Stimulated activated naive CD4-positive, alpha-beta T cell (primary cell): ENCODE data around the gene EP400.
"Not testable (repeated sequence)": the region's sequence is repeated elsewhere in the genome, so short reads cannot be mapped to it uniquely, and the experiment has no call there.

ENCODE experiments used
- DNase-seq, 6 experiments: peaks; one replicate each; lab custom pipeline; 2025; lab: John Stamatoyannopoulos, UW

Gene EP400

DNA sequence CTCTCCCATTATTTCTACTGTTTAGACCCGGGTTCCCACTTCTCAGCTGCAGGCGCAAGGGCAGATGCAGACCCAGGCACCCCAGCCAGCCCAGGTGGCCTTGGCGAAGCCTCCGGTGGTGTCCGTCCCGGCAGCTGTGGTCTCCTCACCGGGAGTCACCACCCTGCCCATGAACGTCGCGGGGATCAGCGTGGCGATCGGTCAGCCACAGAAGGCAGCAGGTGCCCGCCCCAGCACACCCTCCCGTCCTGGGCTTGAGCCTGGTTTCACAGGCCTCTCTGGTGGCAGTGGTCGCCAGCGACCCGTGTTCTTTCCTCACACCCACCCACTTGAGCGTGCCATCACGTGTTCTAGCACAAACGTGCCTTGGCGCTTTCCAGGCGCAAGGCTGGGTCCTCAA, 117.0 kb downstream of the EP400 start:
- DNase-seq = no peak

DNA sequence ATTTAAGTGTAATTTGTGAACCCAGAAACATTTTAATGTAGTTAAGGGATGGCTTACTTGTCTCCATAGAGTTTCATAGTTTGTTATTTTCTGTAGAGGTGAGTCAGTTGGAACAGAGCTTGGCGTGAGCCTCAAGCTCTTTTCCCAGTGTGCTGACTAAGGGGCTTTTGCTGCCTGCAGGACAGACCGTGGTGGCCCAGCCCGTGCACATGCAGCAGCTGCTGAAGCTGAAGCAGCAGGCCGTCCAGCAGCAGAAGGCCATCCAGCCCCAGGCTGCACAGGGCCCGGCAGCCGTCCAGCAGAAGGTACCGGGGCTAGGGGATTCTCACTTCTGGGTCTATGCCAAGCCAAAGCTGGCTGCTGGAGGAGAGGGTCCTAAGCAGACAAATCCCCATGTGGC, 117.4 kb downstream of the EP400 start:
- no peak for DNase-seq

DNA sequence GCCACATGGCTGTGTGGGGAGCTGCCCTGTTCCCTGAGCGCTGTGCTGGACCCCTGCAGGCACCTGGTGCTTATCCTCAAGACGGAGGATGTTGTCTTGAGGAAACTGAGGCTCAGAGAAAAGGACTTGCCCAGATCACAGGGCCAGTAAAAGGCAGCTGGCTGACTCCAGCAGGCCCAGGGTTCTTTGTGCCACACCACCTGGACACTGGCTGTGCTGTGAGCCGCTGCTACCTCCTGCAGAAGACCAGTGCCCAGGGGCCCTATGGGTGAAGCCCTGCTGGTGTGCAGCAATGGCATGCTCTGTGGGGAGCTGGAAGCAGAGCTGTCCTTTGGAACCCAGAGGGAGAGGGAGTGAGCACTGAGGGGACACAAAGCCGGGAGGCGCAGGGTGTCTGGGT, 118.5 kb downstream of the EP400 start:
- DNase-seq = no peak

DNA sequence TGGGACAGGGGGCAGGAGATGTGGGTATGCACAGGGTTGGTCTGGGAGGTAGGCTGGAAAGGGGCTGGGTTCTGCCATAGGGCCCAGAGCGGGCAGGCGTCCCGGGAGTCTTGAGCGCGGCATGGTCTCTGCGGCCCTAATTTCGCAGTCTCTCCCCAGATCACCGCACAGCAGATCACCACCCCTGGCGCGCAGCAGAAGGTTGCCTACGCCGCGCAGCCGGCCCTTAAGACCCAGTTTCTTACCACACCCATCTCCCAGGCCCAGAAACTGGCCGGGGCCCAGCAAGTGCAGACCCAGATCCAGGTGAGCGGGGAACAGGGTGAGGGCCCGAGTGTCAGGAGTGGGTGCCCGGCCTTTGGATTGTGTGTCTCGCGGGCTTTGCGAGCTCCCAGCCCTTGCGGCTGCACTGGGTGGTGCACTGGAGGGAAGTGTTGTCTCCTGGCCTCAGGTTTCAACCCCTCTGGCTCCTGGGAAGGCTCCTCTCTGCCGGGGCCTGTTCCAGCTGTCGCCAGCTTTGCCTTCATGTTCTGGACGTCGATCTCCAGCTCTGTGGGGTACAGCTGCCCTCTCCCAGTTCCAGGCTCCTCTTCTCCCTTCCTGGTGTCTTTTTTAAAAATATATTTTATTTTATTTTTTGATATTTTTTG, 119.7 kb downstream of the EP400 start:
- DNase-seq = no peak

DNA sequence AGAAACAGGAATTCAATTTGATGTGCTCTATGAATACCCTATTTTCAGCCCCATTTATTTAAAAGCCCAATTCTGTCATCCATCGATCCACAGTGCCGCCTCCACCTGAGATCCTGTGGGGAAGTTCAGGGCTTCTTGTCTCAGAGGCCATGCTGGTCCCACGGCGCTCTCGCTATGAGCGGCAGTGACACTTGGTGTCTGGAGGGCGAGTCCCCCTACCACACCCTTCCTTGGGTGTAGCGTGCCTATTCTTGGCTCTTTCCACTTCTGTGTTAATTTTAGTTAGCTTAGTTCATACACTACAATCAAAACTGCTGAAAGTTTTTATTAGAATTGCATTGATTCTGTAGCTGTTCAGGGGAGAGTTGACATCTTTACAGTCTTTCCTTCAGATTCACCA, 120.6 kb downstream of the EP400 start:
- no peak for DNase-seq

DNA sequence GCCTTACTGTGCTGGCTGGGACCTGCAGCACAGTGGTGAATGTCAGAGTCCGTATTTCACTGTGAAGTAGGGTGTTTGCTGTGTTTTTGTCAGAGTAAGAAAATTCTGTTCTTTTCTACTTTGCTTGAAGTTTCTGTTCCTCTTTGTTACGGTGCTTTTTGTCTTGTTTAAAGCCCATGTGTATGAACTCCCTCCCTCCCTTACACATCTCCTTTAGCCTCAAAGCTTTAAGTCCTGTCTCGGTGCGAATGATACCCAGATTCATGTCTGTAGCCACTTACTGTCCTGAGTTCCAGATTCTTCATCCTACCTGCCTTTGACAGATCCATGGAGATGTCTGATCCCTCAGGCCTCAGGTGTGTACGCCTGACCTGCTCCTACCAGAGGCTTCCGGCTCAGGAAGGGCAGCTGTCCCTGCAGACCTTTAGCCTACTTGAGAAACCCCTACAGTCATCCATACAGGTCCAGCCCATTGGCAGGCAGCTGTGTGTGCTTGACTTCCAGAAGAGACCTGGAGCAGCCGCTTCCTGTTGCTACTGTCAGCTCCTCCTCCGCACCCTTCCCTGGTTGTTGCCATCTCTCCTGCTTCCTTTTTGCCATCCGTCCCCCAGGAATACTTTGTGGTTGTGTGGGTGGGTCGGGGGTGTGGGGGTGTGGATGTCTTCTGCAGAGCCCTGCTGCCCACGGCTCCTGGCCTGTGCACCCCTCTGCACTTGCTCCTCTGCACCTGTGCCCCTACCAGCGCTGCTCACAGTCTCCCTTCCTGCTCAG, 121.5 kb downstream of the EP400 start:
- no peak for DNase-seq

DNA sequence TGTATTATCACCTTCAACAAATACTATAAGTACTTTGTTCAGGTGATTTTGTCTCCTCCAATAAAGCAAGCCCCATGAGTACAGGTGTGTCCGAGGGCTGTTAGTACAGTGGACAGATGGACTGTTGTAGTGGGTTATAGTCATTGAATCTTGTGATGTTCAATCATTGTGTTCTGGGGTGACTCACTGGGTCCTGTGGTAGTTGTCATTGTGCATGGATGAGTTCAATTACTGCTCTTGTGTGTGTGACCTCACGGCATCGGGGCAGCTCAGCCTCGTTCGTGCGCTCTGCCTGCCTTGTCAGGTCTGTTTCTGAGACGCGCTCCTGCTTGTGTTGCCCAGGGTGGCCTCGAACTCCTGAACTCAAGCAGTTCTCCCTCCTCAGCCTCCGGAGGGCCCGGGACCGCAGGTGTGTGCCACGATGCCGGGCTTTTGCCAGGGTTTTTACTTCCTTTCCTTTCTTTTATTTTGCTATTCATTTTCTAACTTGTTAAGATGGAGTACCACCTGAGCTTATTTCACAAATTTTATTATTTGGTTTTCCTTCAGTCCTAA, 122.2 kb downstream of the EP400 start:
- no peak for DNase-seq

DNA sequence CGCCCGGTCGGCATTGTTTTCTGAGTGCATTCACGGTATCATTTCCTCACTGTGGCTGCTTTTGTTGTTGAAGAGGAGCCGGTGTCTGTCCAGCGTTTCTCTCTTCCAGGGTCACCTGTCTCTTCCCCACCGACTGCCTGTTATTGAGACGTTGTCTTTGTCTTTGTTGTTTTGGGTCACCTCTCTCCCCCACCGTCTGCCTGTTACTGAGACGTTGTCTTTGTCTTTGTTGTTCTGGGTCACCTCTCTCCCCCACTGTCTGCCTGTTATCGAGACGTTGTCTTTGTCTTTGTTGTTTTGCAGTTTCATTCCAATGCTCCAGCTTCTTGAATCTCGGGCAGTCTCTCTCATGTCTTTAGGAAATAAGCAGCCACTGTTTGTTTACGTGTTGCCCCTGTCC, 124.5 kb downstream of the EP400 start:
- no peak for DNase-seq

DNA sequence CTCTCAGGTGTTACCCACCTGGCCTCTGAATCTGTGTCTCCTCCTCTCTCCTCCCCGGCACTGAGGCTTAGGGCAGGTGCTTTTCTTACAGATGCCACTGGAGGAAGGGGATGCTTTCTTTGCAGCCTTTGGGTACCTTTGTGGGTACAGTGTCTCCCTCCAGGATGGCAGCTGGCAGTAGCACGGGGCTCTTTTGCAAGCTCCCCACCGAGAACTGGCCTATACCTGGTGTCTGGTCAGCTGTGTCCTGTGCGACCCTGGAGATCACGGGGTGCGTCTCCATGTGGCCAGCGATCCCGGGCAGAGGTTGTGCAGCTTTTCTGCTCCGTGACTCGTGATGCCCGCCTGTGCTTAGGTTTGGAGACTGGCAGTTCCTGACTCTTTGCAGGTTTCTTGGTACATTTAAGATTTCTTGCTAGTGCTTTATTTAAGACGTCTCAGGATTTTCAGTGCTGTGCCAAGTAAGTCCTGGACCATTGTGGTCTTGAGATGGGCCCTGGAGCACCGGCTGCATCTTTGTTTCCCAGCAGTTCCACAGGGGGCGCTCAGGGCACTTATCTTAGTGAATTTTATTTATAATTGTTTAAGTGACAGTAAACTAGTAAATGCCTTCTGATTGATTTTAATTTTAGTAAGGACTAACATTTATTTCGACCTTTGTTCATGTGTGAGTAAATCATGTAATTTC, 125.4 kb downstream of the EP400 start:
- no peak for DNase-seq

DNA sequence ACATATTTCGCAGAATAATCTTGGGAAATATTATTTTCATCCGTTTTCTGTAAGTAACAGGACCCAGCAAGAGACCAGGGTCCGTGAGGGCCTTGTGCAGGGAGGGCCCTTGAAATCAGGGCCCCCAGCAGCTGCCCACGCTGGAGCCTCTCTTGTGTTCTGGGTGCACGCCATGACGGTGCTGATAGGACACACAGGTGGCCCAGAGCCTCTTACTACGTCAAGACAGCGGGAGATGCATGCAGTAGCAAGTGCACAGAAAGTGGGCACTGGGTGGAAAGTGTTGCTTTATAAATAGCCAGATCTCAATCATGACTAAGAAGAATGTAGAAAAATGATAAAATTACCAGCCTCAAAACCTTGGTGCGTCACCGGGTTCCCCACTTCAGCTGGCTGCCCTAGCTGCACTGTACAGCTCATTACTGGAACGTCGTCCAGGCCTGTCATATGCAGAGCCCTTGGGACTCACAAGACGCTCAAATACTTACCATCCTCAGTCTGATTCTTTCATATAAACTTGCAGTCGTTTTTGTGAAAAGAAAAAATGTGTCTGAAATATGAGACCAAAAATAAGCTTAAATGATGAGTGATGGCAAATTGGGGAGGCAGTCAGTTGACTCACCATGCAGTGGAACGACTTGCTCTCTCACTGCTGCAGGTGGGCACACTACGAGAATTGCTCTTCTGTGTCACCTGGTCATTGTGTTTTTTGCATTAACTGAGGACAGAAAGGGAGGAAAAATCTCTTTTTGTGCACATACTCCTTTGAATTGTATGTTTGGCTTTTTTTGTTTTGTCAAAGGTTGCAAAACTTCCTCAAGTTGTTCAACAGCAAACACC, 126.2 kb downstream of the EP400 start:
- DNase-seq = no peak

DNA sequence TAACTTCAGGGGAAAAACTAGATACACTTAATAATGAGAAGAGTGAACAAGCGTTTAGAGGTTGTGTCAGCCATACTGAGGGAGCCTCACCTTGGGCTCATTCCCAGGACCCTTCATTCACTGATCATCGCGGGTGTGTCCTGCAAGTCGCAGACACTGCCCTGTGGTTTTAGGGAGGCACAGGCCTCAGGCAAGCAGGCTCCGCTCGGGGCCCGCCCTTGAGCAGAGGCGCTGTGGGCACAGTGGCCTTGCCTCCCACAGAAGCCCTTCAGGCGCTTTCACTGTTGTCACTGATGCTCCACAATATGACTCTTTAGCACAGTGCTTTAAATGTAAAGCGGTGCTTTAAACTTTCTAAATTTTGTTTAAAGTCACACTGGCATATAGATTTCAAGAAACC, 127.0 kb downstream of the EP400 start:
- DNase-seq = no peak

DNA sequence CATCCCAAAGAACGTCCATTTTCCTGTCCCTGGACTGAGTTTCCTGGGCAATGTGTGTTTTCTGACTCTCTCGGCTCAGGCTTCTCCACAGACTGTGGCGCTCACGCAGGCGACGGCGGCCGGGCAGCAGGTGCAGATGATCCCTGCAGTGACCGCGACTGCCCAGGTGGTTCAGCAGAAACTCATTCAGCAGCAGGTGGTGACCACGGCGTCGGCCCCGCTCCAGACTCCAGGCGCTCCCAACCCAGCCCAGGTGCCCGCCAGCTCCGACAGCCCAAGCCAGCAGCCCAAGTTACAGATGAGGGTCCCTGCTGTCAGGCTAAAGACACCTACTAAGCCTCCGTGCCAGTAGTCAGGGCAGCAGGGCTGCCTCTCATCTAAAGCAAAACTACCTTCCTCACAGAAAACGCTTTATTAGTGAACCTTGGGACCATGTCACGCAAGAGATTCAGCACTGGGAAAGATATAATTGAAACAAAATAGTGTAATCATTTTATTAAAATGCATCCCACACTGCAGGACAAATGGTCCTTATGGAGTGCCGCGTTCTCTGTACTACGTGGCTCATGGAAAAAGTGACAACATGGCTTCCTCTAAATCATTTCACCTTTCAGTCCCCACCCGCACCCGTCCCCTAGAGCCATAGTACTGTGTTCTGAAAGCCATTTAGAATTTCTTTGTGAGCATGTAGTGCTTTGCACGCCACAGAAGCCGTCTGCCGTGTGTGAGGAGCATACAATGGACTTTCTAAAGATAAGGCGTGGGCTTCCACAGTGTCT, 127.8 kb downstream of the EP400 start:
- no peak for DNase-seq

DNA sequence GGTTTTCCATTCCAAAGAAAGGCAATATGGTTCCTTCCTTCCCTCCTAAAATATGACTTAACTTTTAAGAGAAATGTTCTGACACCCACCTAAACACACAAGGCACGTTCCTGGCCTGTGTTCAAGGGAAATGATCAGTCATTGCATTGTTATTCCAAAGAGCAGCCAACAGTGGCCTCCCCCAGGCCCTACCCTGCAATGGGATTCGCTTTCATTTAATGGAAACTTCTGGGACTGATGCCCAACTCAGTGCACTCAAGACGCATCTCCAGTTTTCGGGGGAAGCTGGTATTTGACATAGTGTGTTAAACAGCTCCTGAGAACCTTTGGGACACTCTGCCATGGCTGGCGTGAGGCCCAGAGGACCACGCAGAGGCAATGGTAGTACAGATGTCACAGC, 128.4 kb downstream of the EP400 start:
- DNase-seq = no peak

DNA sequence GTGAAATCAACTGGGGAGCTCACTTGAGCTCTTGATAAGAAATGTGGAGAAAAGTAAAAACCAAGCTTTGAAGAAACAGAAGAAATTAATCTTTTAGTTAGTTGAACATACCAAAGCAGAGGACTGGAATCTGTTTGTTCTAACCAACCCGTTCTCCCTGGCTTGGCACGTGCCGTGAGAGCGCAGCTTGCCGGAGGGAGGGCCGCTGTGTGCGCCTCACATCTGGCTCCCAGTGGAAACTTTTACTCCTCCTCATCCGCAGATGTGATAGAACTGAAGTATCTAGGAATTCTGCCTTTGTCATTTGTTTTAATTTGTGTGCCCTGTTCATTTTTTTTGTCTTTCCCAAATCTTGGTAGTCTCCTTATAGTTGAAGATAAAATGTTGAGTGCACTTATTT, 129.5 kb downstream of the EP400 start:
- no peak for DNase-seq

DNA sequence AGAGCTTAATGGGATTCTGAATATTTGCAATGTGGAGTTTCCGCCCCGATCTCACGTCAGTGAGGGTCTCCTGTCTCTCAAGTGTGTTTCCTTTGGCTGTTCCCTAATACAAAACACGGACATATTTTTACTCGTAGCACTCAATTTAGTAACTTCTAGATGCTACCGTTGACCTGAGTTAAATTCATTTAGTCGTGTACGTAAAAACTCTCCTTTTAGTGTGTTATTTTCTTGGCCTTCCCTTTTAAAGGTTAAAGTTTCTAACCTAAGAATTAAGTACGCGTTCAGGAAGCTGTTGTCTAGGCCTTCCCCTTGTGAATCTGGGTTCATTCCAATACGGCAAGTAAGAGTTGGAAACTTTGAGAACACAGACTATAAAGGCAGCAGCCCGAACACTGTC, 130.0 kb downstream of the EP400 start:
- no peak for DNase-seq

DNA sequence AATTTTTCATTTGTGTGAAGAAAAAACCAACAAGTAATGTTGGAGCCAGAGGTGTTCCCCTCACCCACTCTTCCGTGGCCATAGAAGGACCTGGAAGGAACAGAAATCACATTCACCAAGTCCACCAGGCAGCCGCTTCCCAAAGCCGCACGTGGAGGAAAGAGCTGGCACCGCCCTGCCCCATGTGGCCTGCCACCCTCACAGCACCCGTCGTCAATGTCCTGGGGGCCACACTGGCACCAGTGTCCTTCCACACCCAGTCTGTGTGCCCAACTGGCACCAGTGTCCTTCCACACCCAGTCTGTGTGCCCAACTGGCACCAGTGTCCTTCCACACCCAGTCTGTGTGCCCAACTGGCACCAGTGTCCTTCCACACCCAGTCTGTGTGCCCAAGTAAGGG, 130.8 kb downstream of the EP400 start:
- DNase-seq = not testable (repeated sequence)

DNA sequence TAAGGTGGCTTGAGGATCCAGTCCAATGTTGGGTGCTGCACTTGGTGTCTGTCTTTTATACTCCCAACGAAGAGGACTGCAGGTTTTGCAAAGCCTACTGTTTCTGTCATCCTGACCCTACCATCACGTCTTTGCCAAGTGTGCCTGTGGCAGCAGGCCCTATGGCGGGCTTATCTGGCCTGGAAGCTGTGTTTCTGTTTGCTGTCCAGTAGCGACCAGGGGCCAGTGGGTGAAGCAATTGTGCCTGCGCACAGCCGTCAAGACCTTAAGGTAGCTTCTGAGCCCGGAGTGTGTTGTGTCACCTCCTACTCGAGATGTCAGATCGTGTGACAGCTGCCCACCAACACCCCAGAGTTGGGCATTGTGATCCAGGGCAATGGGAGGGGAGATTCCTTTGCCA, 131.7 kb downstream of the EP400 start:
- no peak for DNase-seq

DNA sequence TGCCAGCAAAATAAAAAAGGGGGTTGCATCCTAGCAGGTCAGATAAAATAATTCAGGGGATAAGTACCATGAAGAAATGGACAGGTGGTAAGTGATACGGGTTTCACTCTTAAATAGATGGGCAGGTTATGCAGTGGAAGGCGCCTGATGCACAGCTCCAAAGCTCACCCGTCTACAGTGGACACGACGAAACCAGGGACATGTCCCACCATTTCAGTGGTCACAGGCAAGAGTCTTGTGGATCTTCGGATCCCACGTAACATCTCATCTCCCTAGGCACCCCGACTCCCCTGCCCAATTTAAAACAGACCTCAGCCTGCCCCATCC, 133.8 kb downstream of the EP400 start:
- no peak for DNase-seq

DNA sequence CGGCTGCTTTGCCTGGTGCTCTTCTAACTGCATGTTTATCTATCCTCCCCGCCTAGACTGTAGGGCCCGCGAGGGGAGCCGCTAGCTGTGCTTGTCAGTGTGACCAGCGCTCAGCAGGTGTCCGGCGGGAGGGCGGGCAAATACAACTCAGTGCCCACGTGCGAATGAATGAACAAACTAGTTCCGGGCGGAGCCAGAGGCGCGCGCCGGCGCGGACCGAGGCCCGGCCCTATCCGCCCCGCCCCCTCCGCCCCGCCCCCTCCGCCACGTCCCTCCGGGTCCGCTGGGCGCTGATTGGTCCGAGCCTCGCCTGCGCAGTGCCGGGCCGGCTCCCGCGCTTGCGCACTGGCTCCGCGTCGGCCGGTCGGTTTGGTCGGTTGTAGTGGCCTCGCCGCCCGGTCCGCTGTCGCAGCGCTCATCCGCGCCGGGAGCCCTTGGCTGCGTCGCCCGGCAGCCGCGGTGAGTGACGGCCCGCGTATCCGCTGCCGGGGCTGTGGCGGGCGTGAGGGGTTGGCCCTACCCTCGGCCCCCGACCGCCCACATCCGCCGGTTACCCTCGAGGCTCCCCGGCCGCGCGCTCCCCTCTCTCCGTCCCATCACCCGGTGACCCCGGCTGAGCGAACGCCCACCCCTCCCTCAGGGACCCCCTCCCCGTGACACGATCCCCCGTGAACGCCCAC, 134.3 kb downstream of the EP400 start:
- peak; percentile 69 to 88 (median 84) for DNase-seq

DNA sequence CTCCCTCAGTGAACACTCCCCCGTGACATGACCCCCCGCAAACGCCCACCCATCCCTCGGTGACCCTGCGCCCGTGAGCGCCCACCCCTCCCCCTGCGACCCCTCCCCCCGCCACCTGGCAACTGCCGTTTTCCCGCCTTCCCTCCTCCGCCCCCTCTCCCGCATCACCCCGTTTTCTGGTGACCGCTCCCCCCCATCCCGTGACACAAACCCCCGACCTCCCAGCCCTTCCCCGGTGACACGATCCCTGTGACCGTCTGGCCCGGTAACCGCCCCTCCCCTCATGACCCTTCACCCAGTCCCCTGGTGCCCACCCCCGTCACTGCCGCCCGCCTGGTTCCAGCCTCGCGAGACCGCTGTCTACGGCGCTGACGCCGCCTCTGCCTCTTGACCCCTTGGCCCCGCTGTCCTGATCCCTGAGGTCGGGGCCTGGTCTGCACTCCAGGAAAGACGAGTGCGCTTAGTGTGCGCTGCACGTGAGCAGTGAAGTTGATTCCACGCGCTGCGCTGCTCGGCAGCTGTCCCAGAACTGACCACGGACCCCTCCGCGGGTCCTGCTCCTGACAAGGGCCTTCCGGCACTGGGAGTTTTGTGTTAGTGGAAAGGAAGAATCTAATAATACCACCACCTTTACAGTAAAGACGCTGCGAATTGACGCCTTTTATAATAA, 135.0 kb downstream of the EP400 start:
- peak in 5 of 6 experiments; percentile 18 to 57 (median 27) for DNase-seq
